CD14-positive monocyte (primary cell): ENCODE measurements around the gene POC1B. TPM values are rescaled to one million over a fixed set of nuclear protein-coding genes. Genes with fewer than 3 reads are reported as not detected.
A peak's percentile ranks its signal among the peaks of the same experiment; 100 is the strongest.

Source experiments
- DNase-seq, 3 donors: peaks; one replicate each; pipeline ENCODE4 v3.0.0-alpha.2; 2011 to 2022
- H2AFZ ChIP-seq: 2 replicates; pipeline ENCODE4 v1.6.0; 2012; ENCODE audit warnings: mild to moderate bottlenecking, low read depth, low read length, inconsistent platforms; ENCODE audit not compliant: insufficient read depth, poor library complexity, severe bottlenecking
- H3K27ac ChIP-seq, 2 donors: 1 replicate in 1 of 2; 2 replicates in 1 of 2; pipeline ENCODE4 v1.5.1; 2012 to 2013; ENCODE audit warnings: low read length in 2 of 2, control low read depth in 1 of 2, inconsistent platforms in 1 of 2, low read depth in 1 of 2, mild to moderate bottlenecking in 1 of 2
- H3K27me3 ChIP-seq, 2 donors: one replicate each; pipeline versions ENCODE4 v1.6.0 to v1.6.1; 2011 to 2013; ENCODE audit warnings: low read length in 2 of 2; ENCODE audit not compliant: control insufficient read depth in 2 of 2, insufficient read depth in 2 of 2
- H3K36me3 ChIP-seq, 2 donors: replicated peaks in 1 of 2; 1 replicate in 1 of 2; 2 replicates in 1 of 2; pipeline versions ENCODE4 v1.5.1 to v1.6.1; 2012 to 2013; ENCODE audit warnings: low read length in 2 of 2, control low read depth in 1 of 2, inconsistent platforms in 1 of 2, mild to moderate bottlenecking in 1 of 2; ENCODE audit not compliant: insufficient read depth in 2 of 2, control insufficient read depth in 1 of 2
- H3K4me1 ChIP-seq, 2 donors: 1 replicate in 1 of 2; 2 replicates in 1 of 2; pipeline versions ENCODE4 v1.5.1 to v1.6.1; 2012 to 2013; ENCODE audit warnings: low read length in 2 of 2, control low read depth in 1 of 2, inconsistent platforms in 1 of 2, mild to moderate bottlenecking in 1 of 2, moderate library complexity in 1 of 2; ENCODE audit not compliant: insufficient read depth in 2 of 2, control insufficient read depth in 1 of 2
- H3K4me2 ChIP-seq: replicated peaks from 2 replicates; pipeline ENCODE3; 2012; ENCODE audit warnings: low read length, moderate library complexity, mild to moderate bottlenecking; ENCODE audit not compliant: poor library complexity, severe bottlenecking; ENCODE audit errors: extremely low read depth
- H3K4me3 ChIP-seq, 3 experiments: fragments of 200-600 bp in 1 of 3; sonication (generic) in 1 of 3; replicated peaks in 1 of 3; 1 replicate in 2 of 3; 2 replicates in 1 of 3; pipeline ENCODE4 v1.5.1; 2011 to 2013; ENCODE audit warnings: low read length in 3 of 3, mild to moderate bottlenecking in 3 of 3, control low read depth in 2 of 3, low read depth in 2 of 3, inconsistent platforms in 1 of 3, moderate library complexity in 1 of 3
- H3K79me2 ChIP-seq: 2 replicates; pipeline ENCODE4 v1.6.0; 2012; ENCODE audit warnings: mild to moderate bottlenecking, control low read depth, inconsistent platforms, low read length, moderate library complexity; ENCODE audit not compliant: insufficient read depth
- H3K9ac ChIP-seq: 2 replicates; pipeline ENCODE4 v1.6.0; 2017; ENCODE audit warnings: low read length, mild to moderate bottlenecking; ENCODE audit not compliant: insufficient read depth, poor library complexity, severe bottlenecking
- H3K9me3 ChIP-seq, 2 donors: replicated peaks in 1 of 2; 1 replicate in 1 of 2; 2 replicates in 1 of 2; pipeline versions ENCODE4 v1.5.1 to v1.6.1; 2012 to 2013; ENCODE audit warnings: low read length in 2 of 2, control low read depth in 1 of 2; ENCODE audit not compliant: control insufficient read depth in 1 of 2, insufficient read depth in 1 of 2
- H4K20me1 ChIP-seq: 2 replicates; pipeline ENCODE4 v1.6.0; 2012; ENCODE audit warnings: mild to moderate bottlenecking, low read length, control low read depth, moderate library complexity; ENCODE audit not compliant: insufficient read depth
- H3K27ac Mint-ChIP-seq, 7 donors: one replicate each; pipeline ENCODE4 v1.8.0; 2020; ENCODE audit warnings: mild to moderate bottlenecking in 7 of 7, mixed read lengths in 7 of 7, moderate library complexity in 6 of 7, inconsistent platforms in 2 of 7
- H3K27me3 Mint-ChIP-seq, 3 donors: one replicate each; pipeline ENCODE4 v1.8.0; 2021 to 2022; ENCODE audit warnings: low read depth in 3 of 3, mild to moderate bottlenecking in 3 of 3, mixed read lengths in 3 of 3, moderate library complexity in 3 of 3, inconsistent platforms in 1 of 3
- H3K36me3 Mint-ChIP-seq, 2 donors: one replicate each; pipeline ENCODE4 v1.8.0; 2020; ENCODE audit warnings: mixed read lengths in 2 of 2, inconsistent platforms in 1 of 2, mild to moderate bottlenecking in 1 of 2
- H3K4me1 Mint-ChIP-seq: one replicate; pipeline ENCODE4 v1.8.0; 2020; ENCODE audit warnings: mild to moderate bottlenecking, mixed read lengths
- H3K4me3 Mint-ChIP-seq, 2 donors: one replicate each; pipeline ENCODE4 v1.8.0; 2020; ENCODE audit warnings: mild to moderate bottlenecking in 2 of 2, mixed read lengths in 2 of 2, moderate library complexity in 1 of 2
- H3K9me3 Mint-ChIP-seq, 7 donors: one replicate each; pipeline ENCODE4 v1.8.0; 2020 to 2022; ENCODE audit warnings: mixed read lengths in 7 of 7, mild to moderate bottlenecking in 6 of 7, moderate library complexity in 6 of 7, inconsistent platforms in 2 of 7
- CTCF ChIP-seq: fragments of 200-600 bp; IDR thresholded peaks from one replicate; pipeline ENCODE4 v1.8.0; 2022; ENCODE audit warnings: antibody characterized with exemption, mild to moderate bottlenecking
- WGBS: methylation state at CpG from one replicate; pipeline ENCODE4 v1.1.5; 2013; ENCODE audit warnings: missing lambda C conversion rate; ENCODE audit not compliant: insufficient coverage; 5-methylcytosine and 5-hydroxymethylcytosine counted together
- intact Hi-C, 2 donors: fragments of 100-400 bp; cut with micrococcal nuclease; formaldehyde crosslinking; loops; one replicate each; pipeline versions ENCODE4 v1.15.0 to v1.15.1; 2023
- polyA plus RNA-seq, 3 donors: library from polyadenylated mRNA; depleted of rRNA in 1 of 3; unstranded in 2 of 3; stranded (reverse) in 1 of 3; fragments of 300-500 nt in 2 of 3; fragments of >200 nt in 1 of 3; fragmentation: Illumina TruSeq in 2 of 3; gene quantifications; 1 replicate in 2 of 3; 2 replicates in 1 of 3; pipeline ENCODE4 v1.2.3, GENCODE V29; 2012 to 2021

POC1B gene
- polyA plus RNA-seq, 3 donors: 8.4 to 32.0 (median 29.7) TPM

GRCh38 chr12:89542236-89542635, 16.4 kb upstream of the POC1B start:
- Histone ChIP-seq H3K27me3 (no peaks in the 10 kb centered on the region), H3K27ac (no peak overlapping the region), H3K4me1 (peaks cover 5 to 7% of the 10 kb centered on the region in 2 donors), H2AFZ (no peak overlapping the region), H4K20me1 (no peaks in the 10 kb centered on the region), H3K9ac (no peak overlapping the region), H3K9me3 (no peaks in the 10 kb centered on the region), H3K36me3 (no peaks in the 10 kb centered on the region), H3K79me2 (no peaks in the 10 kb centered on the region), H3K4me3 (no peak overlapping the region), H3K4me2 (no peak overlapping the region)
- Mint-ChIP-seq H3K27ac (peak overlapping the region in 1 of 7 donors; percentile 20), H3K4me3 (no peak overlapping the region), H3K9me3 (no peaks in the 10 kb centered on the region), H3K36me3 (peaks cover 0 to 2% of the 10 kb centered on the region in 2 donors), H3K4me1 (peaks cover 15% of the 10 kb centered on the region), H3K27me3 (peaks cover 0 to 5% (median 0%) of the 10 kb centered on the region in 3 donors)
- TF ChIP-seq CTCF: no peak
- intact Hi-C loops: loop anchor here (5.0 to 10.0 kb wide), 2 partner anchors 1413 to 1415 kb away; partner anchors contain the start of gene CCER1 (in 2 of the 2)
- no peak for DNase-seq
- 96% methylated on average over 2 of the region's 2 CpGs for WGBS

GRCh38 chr12:89540586-89540985, 14.7 kb upstream of the POC1B start:
- Histone ChIP-seq H3K79me2 (no peaks in the 10 kb centered on the region), H3K36me3 (no peaks in the 10 kb centered on the region), H2AFZ (no peak overlapping the region), H3K4me3 (no peak overlapping the region), H3K9ac (no peak overlapping the region), H3K27ac (no peak overlapping the region), H3K27me3 (no peaks in the 10 kb centered on the region), H3K4me1 (peaks cover 5 to 7% of the 10 kb centered on the region in 2 donors), H3K9me3 (no peaks in the 10 kb centered on the region), H3K4me2 (no peak overlapping the region), H4K20me1 (no peaks in the 10 kb centered on the region)
- intact Hi-C loops: loop anchor here (5.0 to 10.0 kb wide), 2 partner anchors 1414 to 1417 kb away; partner anchors contain the start of gene CCER1 (in 2 of the 2)
- no peak overlapping the region for H3K4me3 Mint-ChIP-seq
- no peak for TF ChIP-seq CTCF
- H3K36me3 Mint-ChIP-seq: peaks cover 0 to 2% of the 10 kb centered on the region in 2 donors
- peaks cover 0 to 5% (median 0%) of the 10 kb centered on the region in 3 donors for H3K27me3 Mint-ChIP-seq
- no peak overlapping the region for H3K27ac Mint-ChIP-seq
- no peak for DNase-seq
- peaks cover 15% of the 10 kb centered on the region for H3K4me1 Mint-ChIP-seq
- 77% methylated on average over 2 of the region's 3 CpGs for WGBS
- no peaks in the 10 kb centered on the region for H3K9me3 Mint-ChIP-seq
